HG02642 (cell line): ENCODE measurements around the gene CNOT6.
A peak's percentile ranks its signal among the peaks of the same experiment; 100 is the strongest.
"Not testable (repeated sequence)": the region's sequence is repeated elsewhere in the genome, so short reads cannot be mapped to it uniquely, and the experiment has no call there.

Experiments used
- ATAC-seq: cut with Tn5 transposase; IDR thresholded peaks from one replicate; pipeline ENCODE4 v1.9.1; 2021; ENCODE audit warnings: mild to moderate bottlenecking; ENCODE audit not compliant: unreplicated experiment, poor library complexity

Gene CNOT6

DNA sequence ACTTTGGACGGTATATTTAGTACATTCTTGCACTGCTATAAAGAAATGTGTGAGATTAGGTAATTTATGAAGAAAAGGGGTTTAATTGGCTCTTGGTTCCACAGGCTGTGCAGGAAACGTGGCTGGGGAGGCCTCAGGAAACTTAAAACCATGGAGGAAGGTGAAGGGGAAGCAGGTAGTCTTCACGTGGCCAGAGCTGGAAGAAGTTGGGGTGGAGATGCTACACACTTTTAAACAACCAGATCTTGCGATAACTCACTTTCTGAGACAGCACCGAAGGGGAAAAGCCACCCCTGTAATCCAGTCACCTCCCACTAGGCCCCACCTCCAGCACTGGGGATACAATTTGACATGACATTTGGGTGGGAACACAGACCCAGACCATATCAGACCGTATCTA, 13.5 kb downstream of the CNOT6 start:
- no peak for ATAC-seq

DNA sequence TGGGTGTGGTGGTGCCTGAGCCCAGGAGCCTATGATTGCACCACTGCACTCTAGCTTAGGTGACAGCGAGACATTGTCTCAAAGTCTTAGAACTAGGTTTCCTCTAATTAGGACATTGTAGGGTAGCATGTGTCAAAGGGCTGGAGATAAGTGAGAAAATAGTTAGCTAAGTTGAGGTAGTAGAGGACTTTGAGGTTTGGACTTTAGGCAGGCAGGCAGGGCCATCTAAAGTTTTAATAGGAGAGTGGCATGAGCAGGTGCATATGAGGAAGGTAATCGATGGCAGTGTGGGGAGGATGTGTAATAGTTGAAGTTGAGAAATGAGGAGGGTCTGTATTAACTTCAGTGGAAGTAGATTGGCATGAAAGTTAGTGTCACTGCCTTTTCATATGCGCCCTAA, 21.1 kb downstream of the CNOT6 start:
- no peak for ATAC-seq

DNA sequence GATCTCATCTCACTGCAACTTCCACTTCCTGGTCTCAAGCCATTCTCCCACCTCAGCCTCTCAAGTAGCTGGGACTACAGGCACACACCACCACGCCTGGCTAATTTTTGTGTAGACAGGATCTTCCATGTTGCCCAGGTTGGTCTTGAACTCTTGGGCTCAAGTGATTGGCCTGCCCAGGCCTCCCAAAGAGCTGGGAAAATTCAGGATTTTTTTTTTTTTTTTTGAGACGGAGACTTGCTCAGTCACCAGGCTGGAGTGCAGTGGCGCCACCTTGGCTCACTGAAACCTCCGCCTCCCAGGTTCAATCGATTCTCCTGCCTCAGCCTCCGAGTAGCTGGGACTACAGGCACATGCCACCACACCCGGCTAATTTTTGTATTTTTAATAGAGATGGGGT, 21.8 kb downstream of the CNOT6 start:
- not testable (repeated sequence) for ATAC-seq

DNA sequence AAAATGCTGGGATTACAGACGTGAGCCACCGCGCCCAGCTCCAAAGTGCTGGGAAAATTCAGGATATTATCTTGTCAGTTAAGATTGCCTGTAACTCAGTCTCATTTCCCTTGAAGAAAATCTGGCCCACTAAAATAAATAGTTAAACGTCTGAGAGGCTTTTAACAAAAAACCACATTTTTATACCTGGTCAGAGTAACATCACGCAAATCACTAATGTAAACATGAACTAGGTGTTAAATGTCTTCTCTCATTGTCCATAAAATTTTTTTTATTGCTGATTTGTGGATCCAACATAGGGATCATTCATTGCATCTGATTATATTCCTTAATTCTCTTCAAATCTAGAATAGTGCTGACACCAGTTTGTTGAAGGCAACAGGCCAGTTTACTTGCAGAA, 22.3 kb downstream of the CNOT6 start:
- ATAC-seq: no peak

DNA sequence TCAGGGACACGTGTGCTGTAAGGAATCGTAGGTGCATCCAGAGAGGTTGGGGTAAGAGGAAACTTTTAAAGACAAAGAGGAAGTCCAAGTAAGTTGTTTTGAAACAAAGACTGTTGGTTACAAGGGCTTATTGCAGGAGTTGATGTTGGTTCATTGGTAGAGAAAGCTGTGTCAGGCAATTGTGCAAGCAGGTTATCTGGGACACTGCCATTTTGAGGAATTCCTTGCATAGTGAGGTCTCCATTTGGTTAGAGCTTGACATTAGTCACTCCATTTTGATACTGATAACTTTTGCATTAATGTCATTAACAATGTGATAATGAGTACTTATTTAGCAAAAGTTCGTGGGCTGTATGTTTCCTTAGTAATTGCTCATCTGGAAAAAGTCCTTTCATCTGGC, 24.9 kb downstream of the CNOT6 start:
- ATAC-seq: no peak

DNA sequence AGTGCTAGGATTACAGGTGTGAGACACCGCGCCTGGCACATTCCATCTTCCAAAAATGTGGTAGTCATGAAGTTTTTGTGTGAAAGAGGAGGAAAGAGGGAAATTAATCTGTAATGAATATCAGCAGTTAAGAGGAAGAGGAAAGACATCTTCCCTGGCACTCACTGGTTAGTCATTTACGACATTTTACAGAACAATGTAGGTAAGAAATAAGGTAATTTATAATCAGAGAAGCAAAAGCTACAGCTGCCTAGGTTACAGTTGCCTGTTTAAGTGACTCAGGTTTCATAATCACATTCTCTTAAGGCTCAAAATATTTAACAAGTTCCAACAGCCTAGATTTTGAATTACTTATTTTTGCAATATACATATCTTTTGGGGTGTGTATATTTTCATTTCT, 26.9 kb downstream of the CNOT6 start:
- ATAC-seq: no peak

DNA sequence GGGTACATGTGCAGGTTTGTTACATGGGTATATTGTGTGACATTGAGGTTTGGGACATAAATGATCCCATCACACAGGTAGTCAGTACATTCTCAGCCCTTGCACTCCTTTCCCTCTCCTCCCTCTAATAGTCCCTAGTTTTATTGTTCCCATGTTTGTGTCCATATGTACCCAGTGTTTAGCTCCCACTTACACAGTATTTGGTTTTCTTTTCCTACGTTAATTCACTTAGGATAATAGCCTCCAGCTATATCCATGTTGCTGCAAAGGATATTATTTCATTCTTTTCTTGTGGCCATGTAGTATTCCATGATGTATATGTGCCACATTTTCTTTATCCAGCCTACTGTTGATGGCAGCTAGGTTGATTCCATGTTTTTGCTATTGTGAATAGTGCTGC, 27.4 kb downstream of the CNOT6 start:
- ATAC-seq: no peak

DNA sequence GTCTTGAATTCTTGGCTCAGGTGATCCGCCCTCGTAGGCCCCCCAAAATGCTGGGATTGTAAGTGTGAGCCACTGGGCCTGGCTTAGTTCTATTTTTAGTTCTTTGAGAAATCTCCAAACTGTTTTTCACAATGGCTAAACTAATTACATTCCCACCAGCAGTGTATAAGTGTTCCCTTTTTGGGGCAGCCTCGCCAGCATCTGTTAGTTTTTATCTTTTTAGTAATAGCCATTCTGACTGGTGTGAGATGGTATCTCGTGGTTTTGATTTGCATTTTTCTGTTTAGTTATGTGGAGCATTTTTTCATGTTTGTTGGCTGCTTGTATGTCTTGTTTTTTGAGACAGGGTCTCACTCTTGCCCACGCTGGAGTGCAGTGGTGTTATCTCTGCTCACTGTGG, 28.2 kb downstream of the CNOT6 start:
- no peak for ATAC-seq

DNA sequence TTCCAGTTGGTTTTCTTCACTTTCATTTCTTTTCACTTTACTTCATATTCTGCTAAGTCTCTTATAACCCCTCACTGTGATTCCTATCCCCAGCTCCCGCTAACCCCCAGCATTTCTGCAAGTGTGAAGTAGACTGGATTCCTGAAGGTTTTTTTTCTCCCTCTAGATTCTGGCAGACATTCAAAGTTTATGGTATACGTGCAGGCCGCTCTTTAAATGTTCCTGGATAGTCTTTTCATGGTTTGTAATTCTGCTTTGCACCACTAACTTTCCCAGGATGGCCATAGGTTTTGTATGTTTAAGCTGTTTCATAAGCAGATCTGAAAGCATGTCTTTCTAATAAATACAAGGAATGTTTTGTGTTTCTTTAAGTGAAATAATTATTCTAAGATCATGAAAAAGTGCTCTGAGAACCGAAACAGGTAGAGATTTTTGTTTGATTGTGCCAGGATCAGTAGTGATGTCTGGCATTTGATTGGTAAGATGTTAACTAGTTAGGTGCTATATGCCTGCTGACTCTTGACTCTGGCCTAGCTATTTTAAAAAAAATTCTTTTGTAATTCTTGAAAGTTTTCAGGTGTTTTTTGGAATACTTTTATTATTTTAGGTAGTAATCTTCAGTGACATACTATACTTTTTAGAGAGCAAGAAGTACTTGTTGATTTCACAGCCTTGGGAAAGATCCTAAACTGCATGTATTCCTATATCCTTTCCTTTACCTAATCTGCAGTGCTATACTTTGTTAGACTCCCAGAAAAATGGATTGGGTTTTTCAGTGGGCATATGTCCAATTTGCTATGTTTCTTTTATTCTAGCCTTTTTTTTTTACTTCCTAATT, 29.7 kb downstream of the CNOT6 start:
- no peak for ATAC-seq

DNA sequence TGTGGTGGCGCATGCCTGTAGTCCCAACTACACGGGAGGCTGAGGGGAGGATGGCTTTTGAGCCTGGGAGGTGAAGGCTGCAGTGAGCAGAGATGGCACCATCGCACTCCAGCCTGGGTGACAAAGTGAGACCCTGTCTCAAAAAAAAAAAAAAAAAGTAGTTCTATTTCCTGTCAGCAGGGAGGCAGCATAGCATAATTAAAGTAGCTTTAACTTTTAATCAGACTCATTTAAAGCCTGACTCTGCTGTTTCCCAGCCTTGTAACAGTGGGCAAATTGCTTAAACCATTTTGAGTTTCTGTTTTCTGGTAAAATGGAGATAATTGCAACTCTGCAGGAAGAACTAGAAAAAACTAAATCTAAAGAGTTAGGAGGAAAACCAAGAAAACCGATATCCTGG, 31.2 kb downstream of the CNOT6 start:
- ATAC-seq: no peak

DNA sequence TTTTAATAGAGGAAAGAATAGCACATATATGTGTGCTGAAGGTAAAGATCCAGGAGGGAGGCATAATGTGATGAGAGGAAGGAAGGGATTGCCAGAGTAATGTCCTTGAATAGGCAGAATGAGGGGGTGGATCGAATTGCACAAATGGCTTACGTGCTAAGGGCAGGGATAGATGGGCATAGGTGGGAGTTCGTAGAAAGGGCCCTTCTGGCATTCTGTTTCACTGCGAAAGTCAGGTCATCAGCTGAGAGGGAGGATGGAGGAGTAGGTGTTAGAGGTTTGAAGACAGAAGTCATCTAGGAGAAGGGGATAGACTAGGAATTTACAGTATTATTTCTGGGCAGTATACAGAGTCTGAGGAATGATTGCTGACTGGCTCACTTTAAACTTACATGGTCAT, 32.1 kb downstream of the CNOT6 start:
- ATAC-seq: no peak

DNA sequence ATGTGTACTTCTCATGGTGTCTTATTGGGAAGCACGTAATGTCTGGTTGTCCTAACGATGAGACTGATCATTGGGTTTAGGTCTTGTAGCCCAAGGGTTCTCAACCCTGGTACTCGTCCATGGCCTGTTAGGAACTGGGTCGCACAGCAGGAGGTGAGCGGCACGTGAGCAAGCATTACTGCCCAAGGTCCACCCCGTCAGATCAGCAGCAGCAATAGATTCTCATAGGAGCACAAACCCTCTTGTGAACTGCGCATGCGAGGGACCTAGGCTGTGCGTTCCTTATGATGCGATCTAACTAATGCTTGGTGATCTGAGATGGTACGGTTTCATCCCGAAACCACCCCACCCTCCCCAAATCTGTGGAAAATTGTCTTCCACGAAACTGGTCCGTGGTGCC, 33.5 kb downstream of the CNOT6 start:
- ATAC-seq: no peak

DNA sequence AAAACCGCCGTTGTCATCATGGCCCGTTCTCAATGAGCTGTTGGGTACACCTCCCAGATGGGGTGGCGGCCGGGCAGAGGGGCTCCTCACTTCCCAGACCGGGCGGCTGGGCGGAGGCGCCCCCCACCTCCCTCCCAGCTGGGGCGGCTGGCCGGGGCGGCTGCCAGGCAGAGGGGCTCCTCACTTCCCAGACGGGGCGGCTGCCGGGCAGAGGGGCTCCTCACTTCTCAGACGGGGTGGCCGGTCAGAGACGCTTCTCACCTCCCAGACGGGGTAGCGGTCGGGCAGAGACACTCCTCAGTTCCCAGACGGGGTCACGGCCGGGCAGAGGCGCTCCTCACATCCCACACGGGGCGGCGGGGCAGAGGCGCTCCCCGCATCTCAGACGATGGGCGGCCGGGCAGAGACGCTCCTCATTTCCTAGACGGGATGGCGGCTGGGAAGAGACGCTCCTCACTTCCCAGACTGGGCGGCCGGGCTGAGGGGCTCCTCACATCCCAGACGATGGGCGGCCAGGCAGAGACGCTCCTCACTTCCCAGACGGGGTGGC, 36.9 kb downstream of the CNOT6 start:
- ATAC-seq: not testable (repeated sequence)

DNA sequence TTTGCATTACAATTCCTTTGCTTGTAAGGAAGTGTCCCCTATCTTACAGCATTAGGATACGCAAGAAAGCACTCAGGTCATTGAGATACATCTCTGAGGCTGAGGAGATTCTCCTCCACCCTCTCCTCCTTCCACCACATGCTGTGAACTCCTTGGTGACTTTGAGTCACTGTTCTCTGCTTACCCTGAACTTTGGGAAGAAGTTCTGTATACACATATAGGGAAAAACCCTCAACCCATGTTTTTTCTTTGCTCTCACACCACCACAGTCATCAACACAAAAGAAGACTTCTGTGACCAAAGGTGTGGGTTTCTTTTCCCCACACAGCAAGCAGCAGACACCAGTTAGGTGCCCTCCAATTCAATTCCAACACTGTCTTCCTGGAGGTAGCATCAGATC, 38.1 kb downstream of the CNOT6 start:
- ATAC-seq: no peak

DNA sequence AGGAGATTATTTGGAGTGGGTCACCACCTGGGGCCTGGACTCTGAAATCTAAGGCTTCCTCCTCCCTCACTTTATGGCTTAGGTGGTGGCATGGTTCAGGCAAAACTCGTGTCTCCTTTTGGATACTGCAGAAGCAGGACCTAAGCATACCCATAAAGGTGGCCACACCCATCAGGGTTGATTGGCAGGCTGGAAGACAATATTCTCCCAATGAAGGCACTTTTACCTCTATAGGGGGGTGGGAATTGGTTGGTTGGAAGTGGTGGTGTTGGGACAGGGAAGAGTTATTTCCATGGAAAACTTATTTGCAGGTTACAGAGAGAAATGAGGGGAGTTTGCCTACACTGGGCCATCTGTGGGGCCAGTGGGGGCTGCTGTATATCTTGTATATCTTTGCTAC, 39.7 kb downstream of the CNOT6 start:
- no peak for ATAC-seq

DNA sequence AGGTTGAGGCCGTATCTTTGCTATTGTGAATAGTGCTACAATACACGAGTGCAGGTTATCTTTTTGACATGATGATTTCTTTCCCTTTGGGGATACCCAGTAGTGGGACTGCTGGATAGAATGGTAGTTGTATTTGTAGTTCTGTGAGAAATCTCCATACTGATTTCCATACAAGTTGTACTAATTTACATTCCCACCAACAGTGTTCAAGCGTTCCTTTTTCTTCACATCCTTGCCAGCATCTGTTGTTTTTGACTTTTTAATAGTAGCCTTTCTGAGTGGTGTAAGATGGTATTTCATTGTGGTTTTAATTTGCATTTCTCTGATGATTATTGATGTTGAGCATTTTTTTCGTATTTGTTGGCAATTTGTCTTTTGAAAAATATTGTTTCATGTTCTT, 41.4 kb downstream of the CNOT6 start:
- ATAC-seq: no peak

DNA sequence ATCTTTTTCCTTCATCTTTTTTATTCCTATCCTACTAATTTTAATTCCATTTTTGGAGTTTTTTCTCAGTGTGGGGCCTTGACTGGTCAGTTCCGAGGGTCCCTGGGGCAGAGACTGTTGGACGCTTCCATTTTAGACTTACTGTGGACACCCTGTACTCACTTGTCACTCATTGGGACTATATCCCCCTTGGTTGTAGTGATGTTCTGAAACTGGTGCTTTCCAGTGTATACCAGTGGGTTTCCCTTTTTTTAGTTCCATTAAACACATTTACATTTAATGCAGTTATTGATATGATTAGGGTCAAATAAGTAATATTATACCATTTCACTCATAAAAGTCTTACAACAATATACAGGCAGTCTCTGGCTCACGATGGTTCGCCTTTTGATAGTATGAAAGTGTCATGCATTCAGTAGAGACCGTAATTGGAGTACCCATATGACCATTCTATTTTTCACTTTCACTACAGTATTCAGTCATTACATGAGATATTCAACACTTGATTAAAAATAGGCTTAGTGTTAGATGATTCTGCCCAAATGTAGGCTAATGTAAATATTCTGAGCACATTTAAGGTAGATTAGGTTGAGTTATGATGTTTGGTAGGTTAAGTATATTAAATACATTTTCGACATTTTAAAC, 46.0 kb downstream of the CNOT6 start:
- peak; percentile 72 for ATAC-seq

DNA sequence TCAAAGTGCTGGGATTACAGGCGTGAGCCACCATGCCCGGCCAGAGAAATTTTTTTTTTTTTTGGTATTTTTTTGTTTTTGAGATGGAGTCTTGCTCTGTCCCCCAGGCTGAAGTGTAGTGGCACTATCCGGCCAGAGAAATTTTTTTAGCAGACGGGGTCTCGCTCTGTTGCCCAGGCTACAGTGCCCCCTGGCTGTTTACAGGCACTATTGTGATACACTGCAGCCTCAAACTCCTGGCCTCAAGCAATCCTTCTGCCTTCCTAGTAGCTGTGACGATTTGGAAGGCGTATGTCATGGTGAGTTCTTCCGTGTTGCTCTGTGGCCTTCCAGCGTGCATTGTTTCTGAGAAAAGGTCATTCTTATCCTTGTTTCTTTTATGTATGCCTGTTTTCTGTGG, 47.5 kb downstream of the CNOT6 start:
- ATAC-seq: no peak

DNA sequence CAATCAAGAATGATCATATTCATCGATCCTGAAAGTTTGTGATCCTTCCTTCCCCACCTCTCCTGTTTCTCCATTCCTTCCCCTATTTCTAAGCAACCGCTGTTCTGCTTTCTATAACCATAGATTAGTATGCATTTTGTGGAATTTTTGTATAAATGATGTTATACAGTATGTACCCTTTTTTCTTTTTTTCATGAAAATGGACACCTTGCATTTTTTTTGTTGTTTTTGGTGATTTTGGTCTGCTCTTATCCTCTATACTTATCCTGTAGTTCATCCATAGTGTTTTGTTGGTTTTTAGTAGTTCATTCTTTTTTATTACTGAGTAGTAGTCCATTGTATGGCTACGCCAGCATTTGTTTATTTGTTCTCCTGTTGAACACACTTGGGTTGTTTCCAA, 51.1 kb downstream of the CNOT6 start:
- no peak for ATAC-seq

DNA sequence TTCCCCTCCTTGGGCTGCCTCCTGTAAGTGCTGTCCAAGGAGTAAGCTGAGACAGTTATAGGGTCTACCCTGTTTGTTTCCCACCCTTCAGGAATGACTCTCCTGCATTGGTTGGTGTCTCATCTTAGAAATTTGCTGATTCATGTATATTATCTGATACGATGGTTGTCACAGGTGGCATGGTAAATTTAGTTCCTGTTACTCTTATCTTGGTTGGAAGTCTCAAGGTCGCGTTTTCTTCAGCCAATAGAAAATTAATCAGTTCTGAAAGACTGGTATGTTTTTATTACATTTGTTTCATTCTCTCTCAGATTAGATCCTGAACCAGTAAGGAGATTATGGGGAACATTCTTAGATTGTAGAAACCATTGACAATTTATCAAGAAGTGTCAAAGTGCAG, 54.4 kb downstream of the CNOT6 start:
- ATAC-seq: no peak

DNA sequence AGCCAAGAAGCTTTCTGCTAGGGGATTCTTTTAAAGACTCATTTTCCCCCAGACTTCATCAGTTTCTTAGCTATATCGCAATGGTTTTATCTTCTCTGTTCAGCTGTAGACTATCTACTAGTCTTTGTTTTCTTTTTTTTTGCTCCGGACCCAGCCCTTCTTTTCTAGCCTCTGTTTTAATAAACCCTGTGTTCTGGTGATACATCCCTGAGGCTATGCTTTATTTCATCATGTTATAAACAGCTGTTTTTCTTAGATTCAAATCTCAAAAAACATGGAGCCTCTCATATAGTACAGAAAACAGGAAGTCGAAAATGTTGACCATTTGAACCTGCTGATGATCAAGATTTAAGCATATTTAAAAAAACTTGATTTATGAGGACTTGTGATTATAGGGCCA, 59.4 kb downstream of the CNOT6 start:
- no peak for ATAC-seq
